KMS-11 (cell line): Measurements from ENCODE around the gene AFTPH.

Source experiments
- H2AFZ ChIP-seq: fragments of 200-600 bp; sonication (generic); 2 replicates; pipeline ENCODE4 v1.6.1; 2016; ENCODE audit warnings: antibody characterized with exemption, mixed run types, low read depth
- H3K27ac ChIP-seq: fragments of 200-600 bp; sonication (generic); 2 replicates; pipeline ENCODE4 v1.6.1; 2016; ENCODE audit warnings: mild to moderate bottlenecking, mixed run types
- H3K27me3 ChIP-seq: fragments of 200-600 bp; sonication (generic); 2 replicates; pipeline ENCODE4 v1.6.1; 2017; ENCODE audit warnings: mild to moderate bottlenecking, low read depth, mixed run types, moderate library complexity; ENCODE audit not compliant: insufficient read depth
- H3K36me3 ChIP-seq: fragments of 200-600 bp; sonication (generic); 2 replicates; pipeline ENCODE4 v1.6.1; 2017; ENCODE audit warnings: mild to moderate bottlenecking, mixed run types; ENCODE audit not compliant: insufficient read depth
- H3K4me1 ChIP-seq: fragments of 200-600 bp; sonication (generic); 2 replicates; pipeline ENCODE4 v1.6.1; 2016; ENCODE audit warnings: mild to moderate bottlenecking, low read depth, mixed run types; ENCODE audit not compliant: poor library complexity, severe bottlenecking
- H3K4me2 ChIP-seq: fragments of 200-600 bp; sonication (generic); 2 replicates; pipeline ENCODE4 v1.7.0; 2016; ENCODE audit warnings: mild to moderate bottlenecking, mixed run types
- H3K4me3 ChIP-seq: fragments of 200-600 bp; sonication (generic); IDR thresholded peaks from 2 replicates; pipeline ENCODE4 v1.6.1; 2017; ENCODE audit warnings: low read depth, low read length, mixed read lengths; ENCODE audit not compliant: insufficient read depth
- H3K79me2 ChIP-seq: fragments of 200-600 bp; sonication (generic); 2 replicates; pipeline ENCODE4 v1.6.1; 2016; ENCODE audit warnings: low read depth, mixed run types; ENCODE audit not compliant: insufficient read depth
- H3K9ac ChIP-seq: fragments of 200-600 bp; sonication (generic); 2 replicates; pipeline ENCODE4 v1.6.1; 2016; ENCODE audit warnings: mild to moderate bottlenecking, mixed run types
- H4K20me1 ChIP-seq: fragments of 200-600 bp; sonication (generic); 2 replicates; pipeline ENCODE4 v1.6.1; 2016; ENCODE audit warnings: mild to moderate bottlenecking, mixed run types; ENCODE audit not compliant: insufficient read depth
- CTCF ChIP-seq: fragments of 200-600 bp; sonication (generic); conservative IDR thresholded peaks from 2 replicates; pipeline ENCODE4 v1.6.1; 2017; ENCODE audit warnings: low read depth, mild to moderate bottlenecking, antibody characterized with exemption, low read length, moderate library complexity, mixed read lengths

Gene AFTPH

DNA sequence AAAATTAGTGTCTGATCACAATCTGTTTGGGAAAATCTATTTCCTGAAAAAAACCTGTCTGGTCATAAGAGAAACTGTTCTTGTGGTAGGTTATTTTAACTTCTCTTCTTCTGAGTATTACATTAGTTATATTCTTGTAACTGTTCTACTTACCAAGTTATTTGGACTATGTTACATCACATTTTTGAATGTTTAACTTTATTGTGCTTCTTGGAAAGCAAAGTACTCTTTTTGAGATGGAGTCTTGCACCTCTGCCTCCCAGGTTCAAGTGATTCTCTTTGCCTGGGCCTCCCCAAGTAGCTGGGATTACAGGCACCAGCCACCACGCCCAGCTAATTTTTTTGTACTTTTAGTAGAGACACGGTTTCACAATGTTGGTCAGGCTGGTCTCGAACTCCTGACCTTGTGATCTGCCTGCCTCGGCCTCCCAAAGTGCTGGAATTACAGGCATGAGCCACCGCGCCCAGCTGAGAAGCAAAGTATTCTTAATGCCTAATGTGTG is 39.4 kb downstream of the AFTPH start:
- no peak for TF ChIP-seq CTCF
- H3K27me3 ChIP-seq, result no peaks in the 10 kb centered on the region
- no peaks in the 10 kb centered on the region for H4K20me1 ChIP-seq
- no peaks in the 10 kb centered on the region for H3K36me3 ChIP-seq
- peaks cover 6% of the 10 kb centered on the region; the same call in 1 of the 2 replicates for H3K79me2 ChIP-seq
- no peak overlapping the region for H3K27ac ChIP-seq
- H2AFZ ChIP-seq, result no peak overlapping the region
- peaks cover 19% of the 10 kb centered on the region for H3K4me1 ChIP-seq
- no peak overlapping the region for H3K9ac ChIP-seq
- H3K4me2 ChIP-seq, result no peak overlapping the region
- no peak overlapping the region for H3K4me3 ChIP-seq

- H3K79me2 ChIP-seq, result peaks cover 6% of the 10 kb centered on the region; the same call in 1 of the 2 replicates
- no peak overlapping the region for H2AFZ ChIP-seq
- no peak overlapping the region for H3K4me3 ChIP-seq
- H3K27me3 ChIP-seq, result no peaks in the 10 kb centered on the region
- H3K9ac ChIP-seq, result no peak overlapping the region
- no peaks in the 10 kb centered on the region for H3K36me3 ChIP-seq
- TF ChIP-seq CTCF, result no peak
- no peak overlapping the region for H3K27ac ChIP-seq
- H3K4me1 ChIP-seq, result peaks cover 19% of the 10 kb centered on the region
- no peak overlapping the region for H3K4me2 ChIP-seq
- no peaks in the 10 kb centered on the region for H4K20me1 ChIP-seq
Measured at GRCh38 chr2:64565949-64566710, 42.0 kb downstream of the AFTPH start.

DNA sequence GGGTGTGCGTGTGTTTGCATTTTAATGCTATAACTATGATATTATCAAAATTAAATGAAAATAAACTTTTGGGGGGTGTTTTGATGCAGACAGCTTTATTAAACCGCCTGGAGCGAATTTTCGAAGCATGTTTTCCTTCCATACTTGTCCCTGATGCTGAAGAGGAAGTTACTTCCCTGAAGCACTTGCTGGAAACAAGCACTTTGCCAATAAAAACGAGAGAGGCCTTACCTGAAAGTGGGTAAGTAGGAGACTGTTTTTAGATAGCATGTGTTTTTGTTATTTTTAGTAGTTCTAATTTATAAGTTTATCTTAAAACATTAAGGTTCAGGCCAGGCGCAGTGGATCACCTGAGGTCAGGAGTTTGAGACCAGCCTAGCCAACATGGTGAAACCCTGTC is 43.3 kb downstream of the AFTPH start:
- no peak for TF ChIP-seq CTCF
- H3K4me1 ChIP-seq, result peaks cover 10% of the 10 kb centered on the region

DNA sequence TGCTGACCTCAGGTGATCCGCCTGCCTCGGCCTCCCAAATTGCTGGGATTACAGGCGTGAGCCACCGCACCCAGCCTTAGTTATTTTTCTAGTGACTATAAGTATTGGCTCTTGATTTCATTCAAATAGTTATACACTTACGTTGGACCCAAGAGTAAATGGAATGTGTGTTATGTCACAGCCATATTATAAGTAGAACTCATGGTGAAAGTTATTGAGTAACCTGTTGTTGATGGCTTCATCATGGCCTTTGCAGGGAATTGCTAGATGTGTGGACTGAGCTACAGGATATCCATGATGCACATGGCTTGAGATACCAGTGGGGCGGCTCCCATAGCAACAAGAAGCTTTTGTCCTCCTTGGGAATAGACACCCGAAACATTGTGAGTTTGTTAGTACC is 44.7 kb downstream of the AFTPH start:
- no peaks in the 10 kb centered on the region for H4K20me1 ChIP-seq
- no peak for TF ChIP-seq CTCF
- no peak overlapping the region for H2AFZ ChIP-seq
- no peaks in the 10 kb centered on the region for H3K4me1 ChIP-seq
- H3K9ac ChIP-seq, result no peak overlapping the region
- no peak overlapping the region for H3K27ac ChIP-seq
- H3K4me2 ChIP-seq, result no peak overlapping the region
- no peak overlapping the region for H3K4me3 ChIP-seq
- H3K27me3 ChIP-seq, result no peaks in the 10 kb centered on the region
- no peaks in the 10 kb centered on the region for H3K36me3 ChIP-seq
- peaks cover 6% of the 10 kb centered on the region; the same call in 1 of the 2 replicates for H3K79me2 ChIP-seq

More for the DNA sequence above, 43.3 kb downstream of the AFTPH start:
- Histone ChIP-seq H3K27ac (no peak overlapping the region), H3K36me3 (no peaks in the 10 kb centered on the region), H3K27me3 (no peaks in the 10 kb centered on the region), H3K79me2 (peaks cover 6% of the 10 kb centered on the region; the same call in 1 of the 2 replicates), H3K4me3 (no peak overlapping the region), H3K4me2 (no peak overlapping the region), H2AFZ (no peak overlapping the region), H3K9ac (no peak overlapping the region), H4K20me1 (no peaks in the 10 kb centered on the region)
